NB4 (cell line): ENCODE data around the gene DYSF.

Source experiments
- DNase-seq: peaks from one replicate; pipeline ENCODE4 v3.0.0; 2010; ENCODE audit warnings: low read depth
- H3K4me3 ChIP-seq: one replicate; pipeline ENCODE4 v1.5.1; 2011; ENCODE audit warnings: mild to moderate bottlenecking, low read depth, low read length, moderate library complexity
- MYC ChIP-seq: IDR thresholded peaks from 2 replicates; pipeline ENCODE4 v1.6.1; 2011; ENCODE audit warnings: low read depth, low read length
- POLR2A ChIP-seq: IDR thresholded peaks from 2 replicates; pipeline ENCODE4 v1.6.1; 2011; ENCODE audit warnings: mild to moderate bottlenecking; ENCODE audit not compliant: insufficient read length; ENCODE audit errors: extremely low read depth
- TF ChIP-seq, protein P1 (sequence below): IDR thresholded peaks from one replicate; pipeline ENCODE4 v1.5.1; 2012; ENCODE audit warnings: low read depth, low read length
- TF ChIP-seq, protein P2 (sequence below): IDR thresholded peaks from 2 replicates; pipeline ENCODE4 v1.6.1; 2011; ENCODE audit warnings: low read depth, low read length

Gene DYSF

GRCh38 chr2:71704131-71704561 is 250.8 kb downstream of the DYSF start:
- TF ChIP-seq POLR2A = no peak
- TF ChIP-seq, protein P1, sequence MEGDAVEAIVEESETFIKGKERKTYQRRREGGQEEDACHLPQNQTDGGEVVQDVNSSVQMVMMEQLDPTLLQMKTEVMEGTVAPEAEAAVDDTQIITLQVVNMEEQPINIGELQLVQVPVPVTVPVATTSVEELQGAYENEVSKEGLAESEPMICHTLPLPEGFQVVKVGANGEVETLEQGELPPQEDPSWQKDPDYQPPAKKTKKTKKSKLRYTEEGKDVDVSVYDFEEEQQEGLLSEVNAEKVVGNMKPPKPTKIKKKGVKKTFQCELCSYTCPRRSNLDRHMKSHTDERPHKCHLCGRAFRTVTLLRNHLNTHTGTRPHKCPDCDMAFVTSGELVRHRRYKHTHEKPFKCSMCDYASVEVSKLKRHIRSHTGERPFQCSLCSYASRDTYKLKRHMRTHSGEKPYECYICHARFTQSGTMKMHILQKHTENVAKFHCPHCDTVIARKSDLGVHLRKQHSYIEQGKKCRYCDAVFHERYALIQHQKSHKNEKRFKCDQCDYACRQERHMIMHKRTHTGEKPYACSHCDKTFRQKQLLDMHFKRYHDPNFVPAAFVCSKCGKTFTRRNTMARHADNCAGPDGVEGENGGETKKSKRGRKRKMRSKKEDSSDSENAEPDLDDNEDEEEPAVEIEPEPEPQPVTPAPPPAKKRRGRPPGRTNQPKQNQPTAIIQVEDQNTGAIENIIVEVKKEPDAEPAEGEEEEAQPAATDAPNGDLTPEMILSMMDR = no peak
- TF ChIP-seq, protein P2, sequence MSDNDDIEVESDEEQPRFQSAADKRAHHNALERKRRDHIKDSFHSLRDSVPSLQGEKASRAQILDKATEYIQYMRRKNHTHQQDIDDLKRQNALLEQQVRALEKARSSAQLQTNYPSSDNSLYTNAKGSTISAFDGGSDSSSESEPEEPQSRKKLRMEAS = no peak
- TF ChIP-seq MYC = no peak
- DNase-seq = no peak
- no peak overlapping the region for H3K4me3 ChIP-seq

GRCh38 chr2:71704688-71705087 is 251.3 kb downstream of the DYSF start:
- no peak overlapping the region for H3K4me3 ChIP-seq
- DNase-seq = no peak
- TF ChIP-seq, protein P1 = no peak
- TF ChIP-seq POLR2A (no peak), MYC (no peak)

GRCh38 chr2:71705171-71705960 is 252.0 kb downstream of the DYSF start:
- DNase-seq = peak; percentile 10
- no peak overlapping the region for H3K4me3 ChIP-seq
- TF ChIP-seq MYC (no peak), POLR2A (no peak)
- TF ChIP-seq, protein P2 = no peak
- TF ChIP-seq, protein P1 = no peak

DNA sequence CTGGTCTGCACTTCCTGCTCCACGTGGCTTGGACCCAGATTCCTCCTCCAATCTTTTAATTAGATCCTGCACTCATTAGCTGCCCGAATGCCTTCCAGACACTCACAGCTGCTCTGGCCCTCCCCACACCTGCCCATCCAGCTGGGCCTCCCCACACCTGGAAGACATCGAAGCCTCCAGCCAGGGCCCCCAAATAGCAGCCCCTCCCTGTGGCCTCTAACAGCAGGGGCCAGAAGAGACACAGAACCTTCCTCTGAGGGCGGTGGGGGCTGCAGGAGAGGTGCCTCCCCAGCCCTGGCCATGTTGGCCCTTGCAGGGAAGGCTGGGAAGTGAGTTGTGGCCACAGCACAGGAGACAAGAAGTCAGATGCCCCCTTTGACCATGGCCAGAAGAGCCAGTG is 252.8 kb downstream of the DYSF start:
- TF ChIP-seq MYC = no peak
- TF ChIP-seq, protein P2 = no peak
- no peak for TF ChIP-seq POLR2A
- no peak overlapping the region for H3K4me3 ChIP-seq
- no peak for DNase-seq

GRCh38 chr2:71706836-71707235 is 253.5 kb downstream of the DYSF start:
- DNase-seq = no peak
- no peak overlapping the region for H3K4me3 ChIP-seq
- TF ChIP-seq POLR2A (no peak), MYC (no peak)
- TF ChIP-seq, protein P1 = no peak
- TF ChIP-seq, protein P2 = no peak

- TF ChIP-seq, protein P1 = no peak
- TF ChIP-seq, protein P2 = no peak
- TF ChIP-seq MYC (no peak), POLR2A (no peak)
- H3K4me3 ChIP-seq = no peak overlapping the region
- no peak for DNase-seq
These were observed 257.2 kb downstream of the DYSF start for GRCh38 chr2:71710367-71711132.
